HG03064 (cell line): ENCODE data around the gene CCDC71L.

ENCODE experiments used
- ATAC-seq: cut with Tn5 transposase; IDR thresholded peaks from one replicate; pipeline ENCODE4 v1.9.1; 2021; ENCODE audit warnings: low read depth; ENCODE audit not compliant: unreplicated experiment

Gene CCDC71L

GRCh38 chr7:106659166-106659962 is 1.6 kb downstream of the CCDC71L start:
- ATAC-seq, result no peak

- no peak for ATAC-seq
These were observed 2.4 kb downstream of the CCDC71L start for GRCh38 chr7:106658316-106659165.

GRCh38 chr7:106657085-106657991 is 3.6 kb downstream of the CCDC71L start:
- no peak for ATAC-seq

- ATAC-seq, result no peak
These were observed 5.1 kb downstream of the CCDC71L start for GRCh38 chr7:106655703-106656498.

GRCh38 chr7:106653488-106653887 is 7.5 kb downstream of the CCDC71L start:
- no peak for ATAC-seq

- ATAC-seq, result no peak
These were observed 8.0 kb downstream of the CCDC71L start for GRCh38 chr7:106652909-106653308.

- ATAC-seq, result no peak
These were observed 8.9 kb downstream of the CCDC71L start for GRCh38 chr7:106652092-106652491.

- ATAC-seq, result no peak
These were observed 14.7 kb downstream of the CCDC71L start for GRCh38 chr7:106646256-106646655.

GRCh38 chr7:106644999-106645398 is 16.0 kb downstream of the CCDC71L start:
- no peak for ATAC-seq

GRCh38 chr7:106643216-106644000 is 17.6 kb downstream of the CCDC71L start:
- no peak for ATAC-seq

GRCh38 chr7:106641416-106641815 is 19.5 kb downstream of the CCDC71L start:
- ATAC-seq, result no peak

GRCh38 chr7:106640368-106641141 is 20.4 kb downstream of the CCDC71L start:
- ATAC-seq, result no peak

GRCh38 chr7:106639476-106640334 is 21.3 kb downstream of the CCDC71L start:
- no peak for ATAC-seq

GRCh38 chr7:106635411-106635810 is 25.5 kb downstream of the CCDC71L start:
- no peak for ATAC-seq

GRCh38 chr7:106634958-106635357 is 26.0 kb downstream of the CCDC71L start:
- ATAC-seq, result no peak

- no peak for ATAC-seq
These were observed 30.3 kb downstream of the CCDC71L start for GRCh38 chr7:106630648-106631047.

- ATAC-seq, result no peak
These were observed 31.4 kb downstream of the CCDC71L start for GRCh38 chr7:106629516-106629915.
